ENCODE results near the gene THTPA. TPM values are rescaled to one million over a fixed set of nuclear protein-coding genes. Genes with fewer than 3 reads are reported as not detected.

THTPA gene
- total RNA-seq, 2 donors from 2014 or later, result 13.0 to 17.0 TPM

DNA sequence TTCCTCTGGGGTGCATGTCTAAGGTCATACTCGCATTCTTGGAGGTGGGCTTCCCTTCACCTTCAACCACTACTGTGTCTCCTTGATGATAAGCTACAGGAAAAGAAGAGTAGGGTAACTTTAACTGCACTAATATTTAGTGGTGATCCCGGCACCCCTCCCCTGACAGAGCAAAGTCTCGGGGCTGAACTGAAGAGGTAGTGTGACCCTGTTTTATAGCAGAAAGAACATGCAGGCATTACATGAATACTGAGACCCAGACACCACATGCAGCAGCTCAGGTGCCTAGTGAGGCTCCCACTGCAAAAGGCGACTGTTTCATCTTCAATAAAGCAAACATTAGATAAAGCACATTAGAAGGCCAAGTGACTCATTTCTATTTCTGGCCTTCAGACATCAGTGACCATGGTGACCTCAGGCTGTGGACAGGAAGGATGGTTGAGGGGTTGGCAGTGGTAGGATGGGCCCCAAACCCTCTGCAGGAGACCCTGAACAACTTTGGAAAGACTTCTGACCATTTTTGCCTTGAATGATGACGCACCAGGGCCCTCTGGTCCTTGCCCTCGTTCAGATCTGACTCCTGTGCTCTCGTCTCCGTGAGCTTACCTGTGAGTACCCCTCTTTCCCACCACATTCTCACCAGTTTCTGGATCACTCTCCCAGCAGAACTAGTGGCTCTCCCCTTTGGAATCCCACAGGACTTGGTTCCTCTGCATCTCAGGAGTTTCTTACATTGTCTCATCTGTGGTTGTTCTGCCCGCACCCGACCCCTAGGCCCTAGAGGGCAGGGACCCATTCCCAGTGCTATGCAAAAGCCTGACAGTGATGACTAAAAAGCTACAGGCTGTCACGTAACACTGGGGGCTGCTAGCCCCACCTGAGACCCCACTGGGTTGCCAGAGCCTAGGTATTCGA lies 46.4 kb downstream of the THTPA start:
- H3K4me3 ChIP-seq (ENCODE audit: low read length), result no peak overlapping the region
- Mint-ChIP-seq H3K4me1 (peaks cover 5% of the 10 kb centered on the region), H3K36me3 (ENCODE audit: low read depth) (no peaks in the 10 kb centered on the region), H3K9me3 (no peaks in the 10 kb centered on the region), H3K27ac (no peak overlapping the region), H3K4me3 (no peak overlapping the region), H3K27me3 (ENCODE audit: insufficient read depth) (peaks cover 13% of the 10 kb centered on the region)
- no peaks in the 10 kb centered on the region for H3K27me3 ChIP-seq (ENCODE audit: control insufficient read depth, insufficient read depth, low read length, poor library complexity, severe bottlenecking)
- no peak overlapping the region for H3K9ac ChIP-seq (ENCODE audit: extremely low read depth, low read length, poor library complexity, severe bottlenecking)
- 93% methylated on average over 11 to 12 of the region's 12 CpGs for WGBS, 2 experiments (ENCODE audit: insufficient coverage in 1 of 2, insufficient read length in 1 of 2)
- DNase-seq, result no peak
- TF ChIP-seq, protein P1, sequence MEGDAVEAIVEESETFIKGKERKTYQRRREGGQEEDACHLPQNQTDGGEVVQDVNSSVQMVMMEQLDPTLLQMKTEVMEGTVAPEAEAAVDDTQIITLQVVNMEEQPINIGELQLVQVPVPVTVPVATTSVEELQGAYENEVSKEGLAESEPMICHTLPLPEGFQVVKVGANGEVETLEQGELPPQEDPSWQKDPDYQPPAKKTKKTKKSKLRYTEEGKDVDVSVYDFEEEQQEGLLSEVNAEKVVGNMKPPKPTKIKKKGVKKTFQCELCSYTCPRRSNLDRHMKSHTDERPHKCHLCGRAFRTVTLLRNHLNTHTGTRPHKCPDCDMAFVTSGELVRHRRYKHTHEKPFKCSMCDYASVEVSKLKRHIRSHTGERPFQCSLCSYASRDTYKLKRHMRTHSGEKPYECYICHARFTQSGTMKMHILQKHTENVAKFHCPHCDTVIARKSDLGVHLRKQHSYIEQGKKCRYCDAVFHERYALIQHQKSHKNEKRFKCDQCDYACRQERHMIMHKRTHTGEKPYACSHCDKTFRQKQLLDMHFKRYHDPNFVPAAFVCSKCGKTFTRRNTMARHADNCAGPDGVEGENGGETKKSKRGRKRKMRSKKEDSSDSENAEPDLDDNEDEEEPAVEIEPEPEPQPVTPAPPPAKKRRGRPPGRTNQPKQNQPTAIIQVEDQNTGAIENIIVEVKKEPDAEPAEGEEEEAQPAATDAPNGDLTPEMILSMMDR (conservative IDR thresholded peaks at IDR 0.05), result no peak
- H3K4me1 ChIP-seq (ENCODE audit: control insufficient read depth, insufficient read depth, low read length), result peaks cover 4% of the 10 kb centered on the region
- H3K27ac ChIP-seq (ENCODE audit: low read depth, low read length), result no peak overlapping the region
- H3K36me3 ChIP-seq (ENCODE audit: control insufficient read depth, insufficient read depth, low read length), result no peaks in the 10 kb centered on the region
- H3K9me3 ChIP-seq (ENCODE audit: control insufficient read depth, low read length), result peaks cover 11% of the 10 kb centered on the region

DNA sequence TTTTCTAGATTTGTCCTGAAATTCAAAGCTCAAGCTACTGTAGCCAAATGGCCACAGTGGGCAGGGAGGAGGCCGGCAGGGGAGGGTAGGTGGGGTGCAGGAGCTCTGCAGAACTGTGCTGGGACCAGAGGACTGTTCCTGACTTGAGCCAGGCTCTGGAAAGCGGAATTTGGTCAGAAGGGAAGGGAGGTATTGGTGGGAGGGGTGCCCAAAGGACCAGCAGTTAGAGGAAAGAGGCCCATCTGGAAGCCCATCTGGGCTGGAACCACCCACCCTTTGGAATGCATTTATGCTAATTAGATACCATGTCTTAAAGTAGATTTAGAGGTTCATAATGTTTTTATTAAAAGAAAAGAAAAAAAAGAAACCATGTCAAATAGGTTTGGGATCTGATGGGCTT lies 47.0 kb downstream of the THTPA start:
- H3K4me1 ChIP-seq (ENCODE audit: control insufficient read depth, insufficient read depth, low read length), result peaks cover 4% of the 10 kb centered on the region
- H3K27ac ChIP-seq (ENCODE audit: low read depth, low read length), result no peak overlapping the region
- no peak overlapping the region for H3K4me3 ChIP-seq (ENCODE audit: low read length)
- DNase-seq, result no peak
- no peaks in the 10 kb centered on the region for H3K36me3 ChIP-seq (ENCODE audit: control insufficient read depth, insufficient read depth, low read length)
- no peaks in the 10 kb centered on the region for H3K36me3 Mint-ChIP-seq (ENCODE audit: low read depth)
- peaks cover 15% of the 10 kb centered on the region for H3K27me3 Mint-ChIP-seq (ENCODE audit: insufficient read depth)
- WGBS, 2 experiments (ENCODE audit: insufficient coverage in 1 of 2, insufficient read length in 1 of 2), result 70 to 100% methylated on average over 1 to 2 of the region's 2 CpGs
- no peak overlapping the region for H3K27ac Mint-ChIP-seq
- H3K27me3 ChIP-seq (ENCODE audit: control insufficient read depth, insufficient read depth, low read length, poor library complexity, severe bottlenecking), result no peaks in the 10 kb centered on the region
- TF ChIP-seq, protein P1 (conservative IDR thresholded peaks at IDR 0.05), result no peak
- no peaks in the 10 kb centered on the region for H3K9me3 Mint-ChIP-seq
- H3K4me1 Mint-ChIP-seq, result peaks cover 5% of the 10 kb centered on the region
- H3K4me3 Mint-ChIP-seq, result no peak overlapping the region
- H3K9ac ChIP-seq (ENCODE audit: extremely low read depth, low read length, poor library complexity, severe bottlenecking), result no peak overlapping the region
- peaks cover 11% of the 10 kb centered on the region for H3K9me3 ChIP-seq (ENCODE audit: control insufficient read depth, low read length)

DNA sequence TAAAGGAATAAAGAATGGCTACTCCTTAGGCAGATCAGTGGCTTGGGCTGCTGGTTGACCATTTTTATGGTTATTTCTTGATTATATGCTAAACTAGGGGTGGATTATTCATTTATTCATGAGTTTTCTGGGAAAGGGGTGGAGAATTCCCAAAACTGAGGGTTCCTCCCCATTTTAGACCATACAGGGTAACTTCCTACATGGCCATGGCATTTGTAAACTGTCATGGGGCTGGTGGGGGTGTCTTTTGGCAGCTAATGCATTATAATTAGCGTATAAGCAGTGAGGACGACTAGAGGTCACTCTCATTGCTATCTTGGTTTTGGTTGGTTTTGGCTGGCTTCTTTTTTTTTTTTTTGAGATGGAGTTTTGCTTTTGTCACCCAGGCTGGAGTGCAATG lies 48.1 kb downstream of the THTPA start:
- H3K4me3 Mint-ChIP-seq, result no peak overlapping the region
- no peak for DNase-seq
- H3K36me3 ChIP-seq (ENCODE audit: control insufficient read depth, insufficient read depth, low read length), result no peaks in the 10 kb centered on the region
- H3K27ac ChIP-seq (ENCODE audit: low read depth, low read length), result no peak overlapping the region
- peaks cover 11% of the 10 kb centered on the region for H3K9me3 ChIP-seq (ENCODE audit: control insufficient read depth, low read length)
- H3K27ac Mint-ChIP-seq, result no peak overlapping the region
- no peaks in the 10 kb centered on the region for H3K27me3 ChIP-seq (ENCODE audit: control insufficient read depth, insufficient read depth, low read length, poor library complexity, severe bottlenecking)
- 70% methylated on average over 2 of the region's 2 CpGs; no CpG with 5 or more reads in 1 of the 2 experiments for WGBS, 2 experiments (ENCODE audit: insufficient coverage in 1 of 2, insufficient read length in 1 of 2)
- H3K27me3 Mint-ChIP-seq (ENCODE audit: insufficient read depth), result peaks cover 15% of the 10 kb centered on the region
- H3K4me3 ChIP-seq (ENCODE audit: low read length), result no peak overlapping the region
- H3K9ac ChIP-seq (ENCODE audit: extremely low read depth, low read length, poor library complexity, severe bottlenecking), result no peak overlapping the region
- H3K4me1 ChIP-seq (ENCODE audit: control insufficient read depth, insufficient read depth, low read length), result peaks cover 4% of the 10 kb centered on the region
- peaks cover 5% of the 10 kb centered on the region for H3K4me1 Mint-ChIP-seq
- peaks cover 6% of the 10 kb centered on the region for H3K9me3 Mint-ChIP-seq
- no peaks in the 10 kb centered on the region for H3K36me3 Mint-ChIP-seq (ENCODE audit: low read depth)
- TF ChIP-seq, protein P1 (conservative IDR thresholded peaks at IDR 0.05), result no peak

Data from endodermal cell (in vitro differentiated cells).